Activated CD8-positive, alpha-beta memory T cell treated with anti-CD3 and anti-CD28 coated beads, Interleukin-2, amount 50 U/mL, for 1 hour (primary cell): ENCODE measurements around the gene APOBEC3C.
"Not testable (repeated sequence)": the region's sequence is repeated elsewhere in the genome, so short reads cannot be mapped to it uniquely, and the experiment has no call there.

Source experiments
- DNase-seq: peaks from one replicate; pipeline ENCODE4 v3.0.0-alpha.2; 2020; ENCODE audit errors: extremely low read depth

APOBEC3C gene

GRCh38 chr22:39061290-39061689, 47.2 kb downstream of the APOBEC3C start:
- DNase-seq, result not testable (repeated sequence)

GRCh38 chr22:39061951-39062350, 47.9 kb downstream of the APOBEC3C start:
- DNase-seq, result not testable (repeated sequence)

GRCh38 chr22:39063904-39064303, 49.8 kb downstream of the APOBEC3C start:
- DNase-seq, result not testable (repeated sequence)

GRCh38 chr22:39066442-39067276, 52.6 kb downstream of the APOBEC3C start:
- DNase-seq, result not testable (repeated sequence)

GRCh38 chr22:39068033-39068785, 54.2 kb downstream of the APOBEC3C start:
- no peak for DNase-seq
